K562 (cell line): ENCODE data around the gene ANXA1. TPM values are rescaled to one million over a fixed set of nuclear protein-coding genes. Genes with fewer than 3 reads are reported as not detected.

ENCODE experiments used
- ATAC-seq: fragments of 200-7000 bp; cut with Tn5 transposase; 3 replicates; pipeline ENCODE4 v1.9.1; 2020; ENCODE audit warnings: moderate library complexity
- BruUV-seq: library from RNA; stranded (reverse); fragments of 400-500 nt; replicated peaks from 2 replicates; lab custom pipeline; 2021; lab: Mats Ljungman, UMichigan
- CTCF ChIA-PET: fragments of 300-600 bp; formaldehyde crosslinking; extraction: SDS; loops from one replicate; lab custom pipeline; 2021; ENCODE audit warnings: low intra/inter-chr PET ratio; lab: Yijun Ruan, JAX
- POLR2A ChIA-PET: fragments of 300-600, 350-650 bp; sonication (Branson Sonifier 250); formaldehyde crosslinking; extraction: SDS; loops from one replicate; lab custom pipeline; 2021; ENCODE audit warnings: antibody characterized with exemption, inconsistent platforms; lab: Yijun Ruan, JAX
- DNase-seq, 4 experiments: peaks; one replicate each; pipeline versions ENCODE4 v3.0.0 to v3.0.0-alpha.2; 2011 to 2018; ENCODE audit warnings: low spot score in 3 of 4, mixed read lengths in 3 of 4; ENCODE audit errors: extremely low read depth in 1 of 4
- FAIRE-seq: peaks from 2 replicates; lab custom pipeline; 2011; peaks lifted over from hg19 to GRCh38; lab: Jason Lieb, UNC
- H2AFZ ChIP-seq: 2 replicates; pipeline ENCODE4 v1.6.0; 2011; ENCODE audit warnings: low read depth, low read length, control low read depth, inconsistent platforms
- H3K27ac ChIP-seq: fragments of 200-600 bp; 3 replicates; pipeline ENCODE4 v1.8.0; 2011; ENCODE audit warnings: low read depth, mild to moderate bottlenecking, control low read depth, inconsistent platforms, low read length, moderate library complexity, mixed read lengths; ENCODE audit errors: extremely low read depth
- H3K27me3 ChIP-seq, 2 experiments: fragments of 300-600 bp in 1 of 2; 2 replicates in 1 of 2; 3 replicates in 1 of 2; pipeline versions ENCODE4 v1.6.0 to v1.8.0; 2011; ENCODE audit warnings: inconsistent platforms in 2 of 2, low read length in 2 of 2, mild to moderate bottlenecking in 1 of 2, mixed read lengths in 1 of 2, moderate library complexity in 1 of 2; ENCODE audit not compliant: control insufficient read depth in 2 of 2, insufficient read depth in 2 of 2
- H3K36me3 ChIP-seq: fragments of 300-600 bp; 3 replicates; pipeline ENCODE4 v1.8.0; 2011; ENCODE audit warnings: mild to moderate bottlenecking, low read length, inconsistent platforms; ENCODE audit not compliant: control insufficient read depth, insufficient read depth
- H3K4me1 ChIP-seq, 2 experiments: fragments of 200-600 bp in 1 of 2; replicated peaks in 1 of 2; 2 replicates in 1 of 2; 3 replicates in 1 of 2; pipeline versions ENCODE4 v1.5.1 to v1.8.0; 2011; ENCODE audit warnings: inconsistent platforms in 2 of 2, low read length in 2 of 2, mild to moderate bottlenecking in 1 of 2, mixed read lengths in 1 of 2, moderate library complexity in 1 of 2; ENCODE audit not compliant: control insufficient read depth in 2 of 2, insufficient read depth in 2 of 2
- H3K4me2 ChIP-seq: 2 replicates; pipeline ENCODE4 v1.6.1; 2011; ENCODE audit warnings: low read length, control low read depth, inconsistent platforms, mixed read lengths; ENCODE audit not compliant: insufficient read depth
- H3K4me3 ChIP-seq: fragments of 200-600 bp; sonication (generic), shearing (Covaris generic); 2 replicates; pipeline ENCODE4 v1.5.1; 2016; ENCODE audit warnings: control low read depth, inconsistent platforms
- H3K79me2 ChIP-seq: fragments of 200-600 bp; 3 replicates; pipeline ENCODE4 v1.8.0; 2011; ENCODE audit warnings: low read length, inconsistent platforms; ENCODE audit not compliant: control insufficient read depth, insufficient read depth
- H3K9ac ChIP-seq, 2 experiments: 2 replicates each; pipeline versions ENCODE4 v1.6.0 to v1.6.1; 2011; ENCODE audit warnings: low read depth in 2 of 2, low read length in 2 of 2, control low read depth in 1 of 2, inconsistent platforms in 1 of 2, mild to moderate bottlenecking in 1 of 2, mixed read lengths in 1 of 2; ENCODE audit not compliant: insufficient read depth in 1 of 2
- H3K9me1 ChIP-seq: one replicate; pipeline ENCODE4 v1.6.0; 2011; ENCODE audit warnings: inconsistent platforms, mild to moderate bottlenecking, low read length, moderate library complexity; ENCODE audit not compliant: control insufficient read depth, insufficient read depth
- H3K9me3 ChIP-seq: replicated peaks from 2 replicates; pipeline ENCODE4 v1.5.1; 2011; ENCODE audit warnings: low read depth, low read length, inconsistent platforms; ENCODE audit not compliant: control insufficient read depth, insufficient read depth
- H4K20me1 ChIP-seq: replicated peaks from 2 replicates; pipeline ENCODE4 v1.6.1; 2011; ENCODE audit warnings: low read length, inconsistent platforms, mixed read lengths; ENCODE audit not compliant: control insufficient read depth, insufficient read depth
- MLLT1 ChIP-seq, 2 experiments: fragments of 450-650 bp; IDR thresholded peaks; 2 replicates each; pipeline ENCODE4 v1.6.1; 2016
- NFRKB ChIP-seq: fragments of 450-650 bp; IDR thresholded peaks from 2 replicates; pipeline ENCODE4 v1.6.1; 2016; ENCODE audit warnings: low read depth
- POLR2G ChIP-seq: fragments of 200-400 bp; formaldehyde crosslinking; IDR thresholded peaks from 2 replicates; pipeline ENCODE4 v1.6.1; 2017; ENCODE audit warnings: low read depth, mild to moderate bottlenecking, antibody characterized with exemption, low read length, moderate library complexity
- RBFOX2 ChIP-seq: fragments of 200-400 bp; formaldehyde crosslinking; IDR thresholded peaks from 2 replicates; pipeline ENCODE4 v1.6.1; 2017; ENCODE audit warnings: low read depth, mild to moderate bottlenecking, low read length, moderate library complexity
- ZBTB43 ChIP-seq: sonication (generic); formaldehyde crosslinking; IDR thresholded peaks from 2 replicates; pipeline ENCODE4 v1.8.0; 2023; ENCODE audit warnings: mild to moderate bottlenecking, missing genetic modification reagents
- ZNF695 ChIP-seq: fragments of 450-650 bp; formaldehyde crosslinking; IDR thresholded peaks from 2 replicates; pipeline ENCODE4 v1.4.0; 2020; ENCODE audit warnings: mild to moderate bottlenecking, moderate library complexity
- WGBS: fragments of 100-300 bp; shearing (Covaris generic); methylation state at CpG from one replicate; pipeline ENCODE4 v1.1.6; 2016; ENCODE audit warnings: low coverage, mixed read lengths; ENCODE audit not compliant: insufficient coverage; ENCODE audit errors: missing lambda C conversion rate; 5-methylcytosine and 5-hydroxymethylcytosine counted together
- in situ Hi-C: fragments of 300-500 bp; cut with MboI; formaldehyde crosslinking; loops from 4 replicates; pipeline ENCODE4 v1.15.0; 2018; ENCODE audit warnings: inconsistent platforms, mixed read lengths
- intact Hi-C: fragments of 100-400 bp; cut with micrococcal nuclease; formaldehyde crosslinking; loops from 2 replicates; pipeline ENCODE4 v1.14.2; 2022
- polyA plus RNA-seq, 8 experiments: library from polyadenylated mRNA; depleted of rRNA in 4 of 8; stranded (reverse) in 5 of 8; unstranded in 3 of 8; fragments of >200 nt; fragmentation: Nextera tagmentation in 2 of 8; fragmentation: Illumina TruSeq in 1 of 8; extraction: Ambion mirVana in 2 of 8; extraction: Trizol in 1 of 8; gene quantifications; 2 replicates each; pipeline versions ENCODE4 v1.2.1 to v1.2.3, GENCODE V29; 2011 to 2014; ENCODE audit warnings: inconsistent platforms in 1 of 8, missing spikeins in 1 of 8
- total RNA-seq, 7 experiments: library from RNA; depleted of rRNA in 6 of 7; stranded (reverse); fragments of >200 nt in 6 of 7; fragmentation: Illumina TruSeq in 2 of 7; extraction: Trizol in 2 of 7; gene quantifications; 2 replicates each; pipeline versions ENCODE4 v1.2.1 to v1.2.3, GENCODE V29; 2011 to 2021; ENCODE audit warnings: low replicate concordance in 1 of 7

ANXA1 gene
- total and polyA plus RNA-seq, 9 of the 15 experiments (the other 6 are each of a cell fraction or from before 2014, with no cell fraction given), result 406 to 1,298 (median 620) TPM

- TF ChIP-seq POLR2G, result peak; percentile 34; the same call in 1 of the 2 replicates
- TF ChIP-seq ZBTB43, result no peak
Observed at GRCh38 chr9:73152543-73152844, 829 bp downstream of the ANXA1 start (continued).

GRCh38 chr9:73152953-73153352 is 1.3 kb downstream of the ANXA1 start:
- ChIA-PET CTCF (no interaction called here), POLR2A (interaction anchor here (1.0 to 1.4 kb wide), 6 partner anchors 9 to 203 kb away, joined by 3 to 5 read pairs (median 4); no protein-coding TSS in a partner anchor)
- peaks cover 73% of the 10 kb centered on the region for H3K79me2 ChIP-seq
- H3K4me1 ChIP-seq, result peaks cover 6 to 25% of the 10 kb centered on the region in 2 experiments; a peak in 4 of 5 replicates
- TF ChIP-seq MLLT1 (IDR thresholded peaks at IDR 0.05), result peak; percentile 47; a peak in 2 of 4 replicates
- TF ChIP-seq RBFOX2, result peak; percentile 66
- no peak for TF ChIP-seq ZNF695 (CRISPR knock-in tag)
- TF ChIP-seq NFRKB, result 0 out of 2 replicates have a peak, but pooled peaks have one; percentile 6
- BruUV-seq, result no TSS peak
- H3K36me3 ChIP-seq, result peaks cover 36% of the 10 kb centered on the region
- DNase-seq (no peak), ATAC-seq (peak; percentile 7; the same call in 2 of the 3 replicates), FAIRE-seq (peak; percentile 32)
- intact Hi-C loops, result loop anchor here (1.0 to 5.0 kb wide), 2 partner anchors 123 to 824 kb away; no protein-coding TSS in a partner anchor
- H2AFZ ChIP-seq, result no peak overlapping the region
- H4K20me1 ChIP-seq, result no peaks in the 10 kb centered on the region; the same call in 1 of the 2 replicates
- H3K4me2 ChIP-seq, result peak overlapping the region; percentile 92
- no peaks in the 10 kb centered on the region for H3K9me3 ChIP-seq
- peak overlapping the region; percentile 90 for H3K27ac ChIP-seq
- 0% methylated on average over 2 of the region's 2 CpGs for WGBS
- no peaks in the 10 kb centered on the region for H3K9me1 ChIP-seq
- H3K9ac ChIP-seq, result peak overlapping the region in 1 of 2 experiments; percentile 88; a peak in 2 of 4 replicates
- H3K4me3 ChIP-seq, result peak overlapping the region; percentile 57
- H3K27me3 ChIP-seq, result no peaks in the 10 kb centered on the region
- in situ Hi-C loops, result no loop called here
